ENCODE measurements around the gene PRKN.
"Not testable (repeated sequence)": the region's sequence is repeated elsewhere in the genome, so short reads cannot be mapped to it uniquely, and the experiment has no call there.

The PRKN gene

DNA sequence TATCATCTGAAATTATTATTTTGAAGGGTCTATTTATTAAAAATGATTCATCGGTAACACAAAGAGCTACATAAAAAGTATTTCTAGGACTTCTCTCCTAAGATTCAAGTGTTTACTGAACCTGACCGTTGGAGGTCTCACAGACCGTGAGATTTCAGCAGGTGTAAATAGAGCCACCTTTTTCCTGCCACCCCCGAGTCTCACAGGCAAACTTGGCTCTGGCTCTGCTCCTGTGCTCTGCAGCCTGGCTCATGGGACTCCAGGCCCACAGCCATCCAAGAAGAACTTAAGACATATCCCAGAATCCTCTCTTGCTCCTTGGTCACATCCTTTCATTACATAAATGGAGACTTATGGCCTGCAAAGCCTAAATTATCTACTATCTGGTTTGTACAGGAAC is 1385.9 kb downstream of the PRKN start:
- H3K27ac ChIP-seq: no peak overlapping the region
- H3K9me3 ChIP-seq (ENCODE audit: severe bottlenecking): no peaks in the 10 kb centered on the region
- no peaks in the 10 kb centered on the region for H3K36me3 ChIP-seq
- no peak overlapping the region for H3K4me3 ChIP-seq (ENCODE audit: low read depth, low read length)
- no peak for DNase-seq
- H3K27me3 ChIP-seq (ENCODE audit: insufficient read depth, low read depth, severe bottlenecking): no peaks in the 10 kb centered on the region
- TF ChIP-seq, protein P1, sequence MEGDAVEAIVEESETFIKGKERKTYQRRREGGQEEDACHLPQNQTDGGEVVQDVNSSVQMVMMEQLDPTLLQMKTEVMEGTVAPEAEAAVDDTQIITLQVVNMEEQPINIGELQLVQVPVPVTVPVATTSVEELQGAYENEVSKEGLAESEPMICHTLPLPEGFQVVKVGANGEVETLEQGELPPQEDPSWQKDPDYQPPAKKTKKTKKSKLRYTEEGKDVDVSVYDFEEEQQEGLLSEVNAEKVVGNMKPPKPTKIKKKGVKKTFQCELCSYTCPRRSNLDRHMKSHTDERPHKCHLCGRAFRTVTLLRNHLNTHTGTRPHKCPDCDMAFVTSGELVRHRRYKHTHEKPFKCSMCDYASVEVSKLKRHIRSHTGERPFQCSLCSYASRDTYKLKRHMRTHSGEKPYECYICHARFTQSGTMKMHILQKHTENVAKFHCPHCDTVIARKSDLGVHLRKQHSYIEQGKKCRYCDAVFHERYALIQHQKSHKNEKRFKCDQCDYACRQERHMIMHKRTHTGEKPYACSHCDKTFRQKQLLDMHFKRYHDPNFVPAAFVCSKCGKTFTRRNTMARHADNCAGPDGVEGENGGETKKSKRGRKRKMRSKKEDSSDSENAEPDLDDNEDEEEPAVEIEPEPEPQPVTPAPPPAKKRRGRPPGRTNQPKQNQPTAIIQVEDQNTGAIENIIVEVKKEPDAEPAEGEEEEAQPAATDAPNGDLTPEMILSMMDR (IDR thresholded peaks at IDR 0.05; ENCODE audit: low read depth, low read length): no peak

DNA sequence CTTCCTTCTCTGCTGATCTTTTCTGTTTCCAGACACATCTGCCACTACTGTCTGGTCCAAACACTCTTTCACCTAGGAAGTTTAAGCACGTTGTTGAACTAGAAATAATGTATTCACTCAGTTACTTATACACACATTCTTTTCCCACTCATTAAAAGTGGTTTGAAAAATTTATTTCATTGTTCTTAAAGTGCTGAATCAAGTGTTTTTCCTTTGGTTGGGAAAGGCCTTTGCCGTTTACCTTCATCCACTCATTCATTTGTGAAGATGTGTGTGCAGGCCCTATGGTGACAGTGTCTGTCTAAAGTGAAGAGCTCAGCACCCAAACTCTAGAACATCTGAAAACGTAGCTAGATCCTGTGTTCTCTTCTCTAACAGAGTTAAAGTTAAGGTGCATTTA is 1389.6 kb downstream of the PRKN start:
- H3K4me3 ChIP-seq (ENCODE audit: low read depth, low read length): no peak overlapping the region
- H3K36me3 ChIP-seq: no peaks in the 10 kb centered on the region
- no peaks in the 10 kb centered on the region for H3K27me3 ChIP-seq (ENCODE audit: insufficient read depth, low read depth, severe bottlenecking)
- H3K9me3 ChIP-seq (ENCODE audit: severe bottlenecking): no peaks in the 10 kb centered on the region
- DNase-seq: no peak
- TF ChIP-seq, protein P1 (IDR thresholded peaks at IDR 0.05; ENCODE audit: low read depth, low read length): no peak
- no peak overlapping the region for H3K27ac ChIP-seq

DNA sequence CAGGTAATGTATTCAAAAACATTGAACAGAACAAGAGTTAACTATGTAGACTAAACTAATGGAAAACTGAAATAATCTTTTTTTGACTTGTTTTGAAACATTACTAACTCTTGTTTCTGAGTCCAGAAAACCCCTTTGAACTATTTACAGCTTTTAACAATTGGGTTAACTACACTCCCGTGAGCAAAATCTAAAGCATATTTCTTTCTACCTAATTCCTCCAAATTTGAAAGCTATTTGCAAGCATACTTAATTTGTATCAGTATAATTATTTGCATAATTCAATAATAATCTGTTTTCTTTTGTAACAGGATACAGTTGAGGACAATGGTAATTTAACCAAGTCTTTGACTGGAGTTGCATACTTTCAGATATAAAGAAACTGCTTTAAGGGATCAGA is 1391.1 kb downstream of the PRKN start:
- no peak for DNase-seq
- Histone ChIP-seq H3K9me3 (ENCODE audit: severe bottlenecking) (no peaks in the 10 kb centered on the region), H3K27me3 (ENCODE audit: insufficient read depth, low read depth, severe bottlenecking) (no peaks in the 10 kb centered on the region), H3K4me3 (ENCODE audit: low read depth, low read length) (no peak overlapping the region), H3K36me3 (no peaks in the 10 kb centered on the region), H3K27ac (no peak overlapping the region)
- TF ChIP-seq, protein P1 (IDR thresholded peaks at IDR 0.05; ENCODE audit: low read depth, low read length): no peak

DNA sequence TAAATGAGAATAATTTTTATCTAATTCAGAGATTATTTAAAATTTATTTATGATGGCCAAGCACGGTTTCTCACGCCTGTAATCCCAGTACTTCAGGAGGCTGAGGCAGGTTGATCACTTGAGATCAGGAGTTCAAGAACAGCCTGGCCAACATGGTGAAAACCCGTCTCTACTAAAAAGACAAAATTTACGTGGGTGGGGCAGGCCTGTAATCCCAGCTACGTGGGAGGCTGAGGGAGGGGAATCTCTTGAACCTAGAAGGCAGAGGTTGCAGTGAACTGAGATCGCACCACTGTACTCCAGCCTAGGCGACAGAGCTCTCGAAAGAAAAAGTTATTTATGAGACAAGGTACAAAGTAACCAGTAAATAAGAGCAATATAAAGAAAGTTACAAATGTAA is 1394.2 kb downstream of the PRKN start:
- TF ChIP-seq, protein P1 (IDR thresholded peaks at IDR 0.05; ENCODE audit: low read depth, low read length): no peak
- Histone ChIP-seq H3K9me3 (ENCODE audit: severe bottlenecking) (no peaks in the 10 kb centered on the region), H3K27me3 (ENCODE audit: insufficient read depth, low read depth, severe bottlenecking) (no peaks in the 10 kb centered on the region), H3K36me3 (no peaks in the 10 kb centered on the region), H3K27ac (no peak overlapping the region), H3K4me3 (ENCODE audit: low read depth, low read length) (no peak overlapping the region)
- no peak for DNase-seq

DNA sequence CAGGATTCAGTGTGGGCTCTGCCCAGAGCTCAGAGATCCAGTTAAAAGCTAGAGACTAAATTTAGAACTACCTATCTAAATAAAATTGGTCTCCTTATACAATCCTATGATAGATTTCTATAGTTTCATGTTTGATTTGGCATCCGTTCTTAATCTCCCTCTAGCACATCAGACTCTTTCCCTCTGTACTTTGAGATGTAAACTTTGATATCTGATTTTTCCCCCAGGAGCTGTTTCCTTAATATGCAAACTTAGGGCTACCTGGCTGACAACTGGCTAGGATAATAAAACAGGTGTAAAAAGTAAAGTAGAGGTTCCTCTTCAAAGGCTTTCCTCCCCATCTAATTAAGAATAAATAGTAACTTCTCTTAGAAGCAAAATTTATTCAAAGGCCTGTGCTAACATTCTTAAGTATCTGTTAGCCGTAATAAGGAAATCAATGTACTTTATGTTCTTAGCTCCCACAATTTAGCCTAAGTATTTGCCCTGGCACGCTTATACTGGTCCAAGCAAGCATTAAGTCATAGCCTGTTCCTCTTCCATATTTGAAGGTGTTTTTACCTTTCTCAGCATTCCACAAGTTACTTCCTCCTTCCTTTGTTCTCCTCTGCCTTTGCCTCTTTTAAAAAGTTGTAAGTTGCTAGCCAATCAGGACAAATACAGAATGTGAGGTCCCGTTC is 1396.0 kb downstream of the PRKN start:
- DNase-seq; H3K4me3 ChIP-seq (ENCODE audit: low read depth, low read length); H3K27ac ChIP-seq; H3K36me3 ChIP-seq; H3K27me3 ChIP-seq (ENCODE audit: insufficient read depth, low read depth, severe bottlenecking); H3K9me3 ChIP-seq (ENCODE audit: severe bottlenecking): not testable (repeated sequence)

DNA sequence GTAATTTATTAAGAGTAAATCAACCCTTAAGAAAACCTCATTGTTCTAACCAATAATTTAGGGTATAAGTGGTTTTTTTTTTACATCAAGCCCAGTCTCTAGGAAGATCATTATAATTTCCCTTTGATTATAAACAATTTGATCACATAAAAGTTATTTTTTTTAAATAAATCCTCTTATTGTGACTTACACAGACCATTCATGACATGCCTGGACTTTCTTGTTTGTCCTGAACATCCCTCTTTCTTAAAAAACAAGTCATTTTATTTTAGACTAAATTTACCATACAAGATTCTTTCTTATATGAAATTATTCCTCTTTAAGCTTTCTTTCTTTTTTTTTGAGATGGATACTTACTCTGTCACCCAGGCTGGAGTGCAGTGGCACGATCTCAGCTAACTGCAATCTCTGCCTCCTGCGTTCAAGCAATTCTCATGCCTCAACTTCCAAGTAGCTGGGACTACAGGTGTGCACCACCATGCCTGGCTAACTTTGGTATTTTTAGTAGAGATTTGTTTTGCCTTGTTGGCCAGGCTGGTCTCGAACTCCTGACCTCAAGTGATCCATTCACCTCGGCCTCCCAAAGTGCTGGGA is 1400.1 kb downstream of the PRKN start:
- H3K9me3 ChIP-seq (ENCODE audit: severe bottlenecking): peaks cover 9% of the 10 kb centered on the region
- no peaks in the 10 kb centered on the region for H3K36me3 ChIP-seq
- H3K4me3 ChIP-seq (ENCODE audit: low read depth, low read length): no peak overlapping the region
- TF ChIP-seq, protein P1 (IDR thresholded peaks at IDR 0.05; ENCODE audit: low read depth, low read length): no peak
- no peak overlapping the region for H3K27ac ChIP-seq
- H3K27me3 ChIP-seq (ENCODE audit: insufficient read depth, low read depth, severe bottlenecking): no peaks in the 10 kb centered on the region
- DNase-seq: no peak
